H1 (cell line): ENCODE data around the gene STXBP6. TPM values are rescaled to one million over a fixed set of nuclear protein-coding genes. Genes with fewer than 3 reads are reported as not detected.

ENCODE experiments used
- CTCF ChIA-PET: fragments of 300-600 bp; sonication (Branson Sonifier 250); formaldehyde crosslinking; loops from one replicate; lab custom pipeline; 2021; ENCODE audit not compliant: partially characterized antibody; lab: Charles Lee
- POLR2A ChIA-PET: fragments of 300-600 bp; sonication (Branson Sonifier 250); formaldehyde crosslinking; loops from one replicate; lab custom pipeline; 2021; ENCODE audit warnings: inconsistent platforms; ENCODE audit not compliant: partially characterized antibody; lab: Charles Lee
- DNase-seq, 2 experiments: peaks; one replicate each; pipeline versions ENCODE4 v3.0.0 to v3.0.0-alpha.2; 2010 to 2022; ENCODE audit warnings: low spot score in 2 of 2, low read depth in 1 of 2, mixed read lengths in 1 of 2
- FAIRE-seq: peaks from 2 replicates; lab custom pipeline; 2011; peaks lifted over from hg19 to GRCh38; lab: Jason Lieb, UNC
- H2AFZ ChIP-seq: 2 replicates; pipeline ENCODE4 v1.8.1; 2012; ENCODE audit warnings: low read length, inconsistent platforms
- H2AK5ac ChIP-seq: 2 replicates; pipeline ENCODE4 v1.6.1; 2013; ENCODE audit warnings: low read depth, low read length
- H2BK120ac ChIP-seq: replicated peaks from 2 replicates; pipeline ENCODE3; 2013; ENCODE audit warnings: low read depth, low read length, inconsistent platforms
- H2BK12ac ChIP-seq: 2 replicates; pipeline ENCODE4 v1.6.1; 2013; ENCODE audit warnings: low read depth, low read length
- H2BK15ac ChIP-seq: 2 replicates; pipeline ENCODE4 v1.6.1; 2013; ENCODE audit warnings: low read length
- H2BK20ac ChIP-seq: 2 replicates; pipeline ENCODE4 v1.6.1; 2013; ENCODE audit warnings: low read length
- H2BK5ac ChIP-seq: 2 replicates; pipeline ENCODE4 v1.6.1; 2013; ENCODE audit warnings: low read depth, low read length
- H3K14ac ChIP-seq: 2 replicates; pipeline ENCODE4 v1.6.1; 2013; ENCODE audit warnings: inconsistent platforms; ENCODE audit not compliant: insufficient read length
- H3K18ac ChIP-seq: 2 replicates; pipeline ENCODE4 v1.6.1; 2013; ENCODE audit warnings: low read length; ENCODE audit errors: extremely low read depth
- H3K23ac ChIP-seq: 2 replicates; pipeline ENCODE4 v1.6.1; 2013; ENCODE audit warnings: inconsistent platforms; ENCODE audit not compliant: insufficient read length
- H3K23me2 ChIP-seq: 2 replicates; pipeline ENCODE4 v1.6.1; 2013; ENCODE audit warnings: low read depth, low read length
- H3K27ac ChIP-seq: 2 replicates; pipeline ENCODE4 v1.6.1; 2011; ENCODE audit warnings: low read depth, low read length, inconsistent platforms
- H3K27me3 ChIP-seq, 4 experiments: replicated peaks in 1 of 4; 1 replicate in 1 of 4; 2 replicates in 3 of 4; pipeline versions ENCODE4 v1.6.1 to v1.8.1; 2011 to 2013; ENCODE audit warnings: low read length in 3 of 4, mild to moderate bottlenecking in 3 of 4, inconsistent platforms in 2 of 4, mixed read lengths in 2 of 4, moderate library complexity in 1 of 4; ENCODE audit not compliant: control insufficient read depth in 3 of 4, insufficient read depth in 3 of 4; ENCODE audit errors: extremely low read depth in 1 of 4
- H3K36me3 ChIP-seq, 4 experiments: 2 replicates each; pipeline versions ENCODE4 v1.6.1 to v1.8.1; 2011 to 2013; ENCODE audit warnings: mild to moderate bottlenecking in 4 of 4, low read length in 3 of 4, moderate library complexity in 2 of 4, control low read depth in 1 of 4, inconsistent platforms in 1 of 4; ENCODE audit not compliant: insufficient read depth in 4 of 4, control insufficient read depth in 2 of 4
- H3K4ac ChIP-seq: replicated peaks from 2 replicates; pipeline ENCODE3; 2013; ENCODE audit warnings: low read length, low read depth, mixed read lengths, inconsistent platforms; ENCODE audit not compliant: insufficient read length
- H3K4me1 ChIP-seq, 4 experiments: replicated peaks in 1 of 4; 1 replicate in 1 of 4; 2 replicates in 3 of 4; pipeline versions ENCODE4 v1.6.1 to v1.8.1; 2011 to 2013; ENCODE audit warnings: low read length in 3 of 4, inconsistent platforms in 2 of 4, mixed read lengths in 1 of 4; ENCODE audit not compliant: insufficient read depth in 4 of 4, control insufficient read depth in 3 of 4
- H3K4me2 ChIP-seq, 2 experiments: 2 replicates each; pipeline versions ENCODE4 v1.6.1 to v1.8.1; 2011 to 2013; ENCODE audit warnings: low read depth in 2 of 2, low read length in 2 of 2, control low read depth in 1 of 2, inconsistent platforms in 1 of 2, mild to moderate bottlenecking in 1 of 2; ENCODE audit not compliant: insufficient read depth in 1 of 2
- H3K4me3 ChIP-seq, 4 experiments: fragments of 200-600, 300-600 bp in 1 of 4; sonication (generic), shearing (Covaris generic), sonication (Bioruptor Twin) in 1 of 4; 2 replicates each; pipeline versions ENCODE4 v1.5.1 to v1.8.1; 2011 to 2016; ENCODE audit warnings: low read length in 4 of 4, low read depth in 3 of 4, control low read depth in 2 of 4, inconsistent platforms in 2 of 4, mild to moderate bottlenecking in 2 of 4, mixed read lengths in 1 of 4, moderate library complexity in 1 of 4; ENCODE audit not compliant: insufficient read depth in 2 of 4; ENCODE audit errors: extremely low read depth in 1 of 4
- H3K56ac ChIP-seq: replicated peaks from 2 replicates; pipeline ENCODE3; 2013; ENCODE audit warnings: low read depth, mild to moderate bottlenecking, mixed read lengths, low read length, inconsistent platforms; ENCODE audit not compliant: insufficient read length
- H3K79me1 ChIP-seq: 2 replicates; pipeline ENCODE4 v1.6.1; 2013; ENCODE audit warnings: low read depth, low read length, control low read depth
- H3K79me2 ChIP-seq, 2 experiments: 2 replicates each; pipeline versions ENCODE4 v1.6.1 to v1.8.1; 2012 to 2013; ENCODE audit warnings: low read length in 2 of 2, mild to moderate bottlenecking in 2 of 2, inconsistent platforms in 1 of 2; ENCODE audit not compliant: insufficient read depth in 2 of 2, control insufficient read depth in 1 of 2
- H3K9ac ChIP-seq, 4 experiments: replicated peaks in 1 of 4; 1 replicate in 1 of 4; 2 replicates in 3 of 4; pipeline versions ENCODE4 v1.6.1 to v1.8.1; 2011 to 2013; ENCODE audit warnings: low read depth in 3 of 4, low read length in 3 of 4, control low read depth in 2 of 4, mild to moderate bottlenecking in 2 of 4, moderate library complexity in 2 of 4, inconsistent platforms in 1 of 4; ENCODE audit errors: extremely low read depth in 1 of 4
- H3K9me3 ChIP-seq, 2 experiments: 2 replicates each; pipeline versions ENCODE4 v1.6.1 to v1.8.1; 2012 to 2013; ENCODE audit warnings: mild to moderate bottlenecking in 2 of 2, moderate library complexity in 2 of 2, control low read depth in 1 of 2, inconsistent platforms in 1 of 2, low read depth in 1 of 2, low read length in 1 of 2, mixed read lengths in 1 of 2; ENCODE audit not compliant: insufficient read depth in 2 of 2
- H4K20me1 ChIP-seq, 2 experiments: replicated peaks in 1 of 2; 2 replicates each; pipeline versions ENCODE3 to v1.8.1; 2011 to 2013; ENCODE audit warnings: inconsistent platforms in 2 of 2, low read length in 2 of 2, mild to moderate bottlenecking in 1 of 2; ENCODE audit not compliant: insufficient read depth in 2 of 2, control insufficient read depth in 1 of 2
- H4K5ac ChIP-seq: 2 replicates; pipeline ENCODE4 v1.6.1; 2013; ENCODE audit warnings: low read length, low read depth, mixed read lengths, inconsistent platforms; ENCODE audit not compliant: insufficient read length
- H4K8ac ChIP-seq: 2 replicates; pipeline ENCODE4 v1.8.0; 2013; ENCODE audit warnings: mild to moderate bottlenecking, moderate library complexity, low read length, inconsistent platforms; ENCODE audit not compliant: insufficient read depth; ENCODE audit errors: extremely low read depth
- H4K91ac ChIP-seq: replicated peaks from 2 replicates; pipeline ENCODE3; 2013; ENCODE audit warnings: low read length, mixed read lengths, inconsistent platforms; ENCODE audit not compliant: insufficient read length
- CBX8 ChIP-seq: fragments of 300-800, 300-1000 bp; sonication (generic); IDR thresholded peaks from 2 replicates; pipeline ENCODE4 v1.7.1; 2016; ENCODE audit warnings: low read depth, low read length, borderline replicate concordance
- HDAC6 ChIP-seq: IDR thresholded peaks from one replicate; pipeline ENCODE4 v1.7.1; 2012; ENCODE audit warnings: low read depth, mild to moderate bottlenecking, inconsistent platforms, low read length, moderate library complexity
- KDM1A ChIP-seq: fragments of 200-600, 300-600 bp; sonication (generic); IDR thresholded peaks from 2 replicates; pipeline ENCODE4 v1.7.1; 2016; ENCODE audit warnings: mild to moderate bottlenecking, low read length, borderline replicate concordance
- KDM4A ChIP-seq: IDR thresholded peaks from one replicate; pipeline ENCODE4 v1.7.1; 2012; ENCODE audit warnings: low read depth, mild to moderate bottlenecking, moderate library complexity, low read length, inconsistent platforms; ENCODE audit not compliant: severe bottlenecking
- PHF8 ChIP-seq: fragments of 200-600 bp; sonication (generic); conservative IDR thresholded peaks from 2 replicates; pipeline ENCODE4 v1.7.1; 2012; ENCODE audit warnings: low read depth, mild to moderate bottlenecking, inconsistent platforms, low read length, moderate library complexity
- RXRA ChIP-seq: IDR thresholded peaks from 2 replicates; pipeline ENCODE4 v1.6.1; 2011; ENCODE audit warnings: low read depth, mild to moderate bottlenecking, low read length, moderate library complexity; ENCODE audit not compliant: insufficient read depth
- SIN3A ChIP-seq, 2 experiments: IDR thresholded peaks in 1 of 2; conservative IDR thresholded peaks in 1 of 2; 2 replicates each; pipeline ENCODE4 v1.6.1; 2011 to 2012; ENCODE audit warnings: low read length in 2 of 2, improper control_type of control experiment in 1 of 2, low read depth in 1 of 2, mild to moderate bottlenecking in 1 of 2
- SP2 ChIP-seq: IDR thresholded peaks from 2 replicates; pipeline ENCODE4 v1.6.1; 2012; ENCODE audit warnings: mild to moderate bottlenecking, low read length, inconsistent platforms
- SUZ12 ChIP-seq: fragments of 200-600 bp; sonication (generic); IDR thresholded peaks from 2 replicates; pipeline ENCODE4 v1.6.1; 2012; ENCODE audit warnings: mild to moderate bottlenecking, inconsistent platforms, low read length, moderate library complexity, mixed read lengths
- TAF1 ChIP-seq: IDR thresholded peaks from 2 replicates; pipeline ENCODE4 v1.6.1; 2011; ENCODE audit warnings: mild to moderate bottlenecking, low read depth, low read length
- USF2 ChIP-seq: IDR thresholded peaks from 2 replicates; pipeline ENCODE4 v1.6.1; 2011; ENCODE audit warnings: low read length, improper control_type of control experiment
- ZNF274 ChIP-seq: IDR thresholded peaks from 2 replicates; pipeline ENCODE4 v1.7.0; 2012; ENCODE audit warnings: low read length, borderline replicate concordance; ENCODE audit errors: extremely low read depth
- WGBS, 2 experiments: shearing (Covaris generic) in 1 of 2; methylation state at CpG; one replicate each; pipeline versions ENCODE4 v1.1.6 to v1.1.7; 2013 to 2015; ENCODE audit warnings: low lambda C conversion rate in 2 of 2, mixed read lengths in 2 of 2, inconsistent platforms in 1 of 2, low coverage in 1 of 2, missing lambda C conversion rate in 1 of 2; ENCODE audit not compliant: insufficient replicate concordance in 2 of 2, insufficient coverage in 1 of 2, insufficient read length in 1 of 2; ENCODE audit errors: extremely low coverage in 1 of 2, missing lambda C conversion rate in 1 of 2; 5-methylcytosine and 5-hydroxymethylcytosine counted together
- polyA plus RNA-seq, 7 experiments: library from polyadenylated mRNA; depleted of rRNA in 3 of 7; stranded (reverse) in 5 of 7; unstranded in 2 of 7; fragments of >200 nt in 5 of 7; fragments of 200-250 nt in 2 of 7; gene quantifications; 1 replicate in 5 of 7; 2 replicates in 1 of 7; 4 replicates in 1 of 7; pipeline versions ENCODE4 v1.2.1 to v1.2.3, GENCODE V29; 2011 to 2013; ENCODE audit warnings: missing spikeins in 2 of 7, mixed read lengths in 2 of 7
- total RNA-seq: library from RNA; stranded (reverse); fragmentation: NEBNext Ultra II Directional; extraction: Animal tissue kit (Norgen Biotek cat#: 25700); gene quantifications from 2 replicates; pipeline ENCODE4 v1.2.1, GENCODE V29; 2021

STXBP6 gene
- total and polyA plus RNA-seq, 2 of the 8 experiments (the other 6 are each of a cell fraction or from before 2014, with no cell fraction given), result 9.4 to 18.1 TPM

GRCh38 chr14:25086821-25087396 lies 37.0 kb upstream of the STXBP6 start:
- no peak overlapping the region for H2BK12ac ChIP-seq
- H2BK15ac ChIP-seq, result no peak overlapping the region
- no peak overlapping the region for H3K27ac ChIP-seq
- no peaks in the 10 kb centered on the region for H3K36me3 ChIP-seq
- no peak overlapping the region for H4K5ac ChIP-seq
- no peak overlapping the region for H4K8ac ChIP-seq
- H3K14ac ChIP-seq, result no peak overlapping the region
- peaks cover 0 to 5% (median 0%) of the 10 kb centered on the region in 4 experiments; a peak in 1 of 7 replicates for H3K4me1 ChIP-seq
- H2AFZ ChIP-seq, result no peak overlapping the region
- no peaks in the 10 kb centered on the region for H3K23me2 ChIP-seq
- no peaks in the 10 kb centered on the region for H3K79me1 ChIP-seq
- H3K18ac ChIP-seq, result no peak overlapping the region
- H2BK120ac ChIP-seq, result no peak overlapping the region
- no peak overlapping the region for H2AK5ac ChIP-seq
- H2BK5ac ChIP-seq, result no peak overlapping the region
- no peaks in the 10 kb centered on the region for H4K20me1 ChIP-seq
- H3K9ac ChIP-seq, result no peak overlapping the region
- no peaks in the 10 kb centered on the region for H3K79me2 ChIP-seq
- WGBS, 2 experiments, result 67% methylated on average over 2 of the region's 2 CpGs; no CpG with 5 or more reads in 1 of the 2 experiments
- H3K4me2 ChIP-seq, result no peak overlapping the region
- no peak overlapping the region for H3K56ac ChIP-seq
- no peaks in the 10 kb centered on the region for H3K9me3 ChIP-seq
- DNase-seq (no peak), FAIRE-seq (no peak)
- no peak overlapping the region for H3K23ac ChIP-seq
- POLR2A ChIA-PET, result no interaction called here
- H3K27me3 ChIP-seq, result no peaks in the 10 kb centered on the region
- H2BK20ac ChIP-seq, result no peak overlapping the region
- no peak overlapping the region for H3K4ac ChIP-seq
- H3K4me3 ChIP-seq, result no peak overlapping the region
- no peak overlapping the region for H4K91ac ChIP-seq
- CTCF ChIA-PET, result interaction anchor here (1.4 to 1.8 kb wide), 2 partner anchors 62 to 282 kb away, joined by 4 to 7 read pairs; no protein-coding TSS in a partner anchor
- TF ChIP-seq PHF8 (no peak), SIN3A (conservative IDR thresholded peaks at IDR 0.05 in 1 of 2, IDR thresholded peaks at IDR 0.05 in 1 of 2; ENCODE audit: low read depth in 1 of 2, low read length in 2 of 2) (no peak), TAF1 (no peak), ZNF274 (no peak), USF2 (no peak), RXRA (no peak), KDM4A (no peak), CBX8 (no peak), SP2 (no peak), HDAC6 (no peak), KDM1A (no peak), SUZ12 (no peak)
